IMR-90 (cell line): ENCODE data around the gene ARAP3. TPM values are rescaled to one million over a fixed set of nuclear protein-coding genes. Genes with fewer than 3 reads are reported as not detected.

Experiments used
- ATAC-seq: fragments of 200-7000 bp; cut with Tn5 transposase; 2 replicates; pipeline ENCODE4 v1.9.1; 2020; ENCODE audit warnings: low read depth, mild to moderate bottlenecking, moderate library complexity
- BruUV-seq: library from RNA; stranded (reverse); fragments of 400-500 nt; replicated peaks from 2 replicates; lab custom pipeline; 2021; lab: Mats Ljungman, UMichigan
- CTCF ChIA-PET: fragments of 300-600 bp; formaldehyde crosslinking; extraction: SDS; loops from one replicate; lab custom pipeline; 2021; ENCODE audit warnings: antibody characterized with exemption; lab: Yijun Ruan, JAX
- POLR2A ChIA-PET: fragments of 300-600 bp; sonication (Branson Sonifier 250); formaldehyde crosslinking; loops from one replicate; lab custom pipeline; 2022; ENCODE audit warnings: antibody characterized with exemption; ENCODE audit not compliant: unreplicated experiment; lab: Charles Lee
- DNase-seq: peaks from one replicate; pipeline ENCODE4 v3.0.0; 2013
- H2AFZ ChIP-seq: replicated peaks from 2 replicates; pipeline ENCODE3; 2013; ENCODE audit warnings: low read length, mild to moderate bottlenecking; ENCODE audit not compliant: poor library complexity
- H2AK5ac ChIP-seq: 2 replicates; pipeline ENCODE4 v1.6.1; 2013; ENCODE audit warnings: low read depth, low read length, inconsistent platforms
- H2AK9ac ChIP-seq: replicated peaks from 2 replicates; pipeline ENCODE3; 2013; ENCODE audit warnings: mild to moderate bottlenecking, low read depth, low read length, moderate library complexity; ENCODE audit not compliant: poor library complexity
- H2BK120ac ChIP-seq: 2 replicates; pipeline ENCODE4 v1.6.1; 2013; ENCODE audit warnings: low read depth, low read length, inconsistent platforms
- H2BK15ac ChIP-seq: 3 replicates; pipeline ENCODE4 v1.6.1; 2013; ENCODE audit warnings: low read depth, low read length, inconsistent platforms
- H2BK20ac ChIP-seq: 2 replicates; pipeline ENCODE4 v1.6.1; 2013; ENCODE audit warnings: low read depth, mild to moderate bottlenecking, inconsistent platforms, low read length, moderate library complexity
- H2BK5ac ChIP-seq: 2 replicates; pipeline ENCODE4 v1.6.1; 2013; ENCODE audit warnings: mild to moderate bottlenecking, low read depth, low read length, inconsistent platforms; ENCODE audit not compliant: poor library complexity, severe bottlenecking
- H3K14ac ChIP-seq: replicated peaks from 2 replicates; pipeline ENCODE4 v1.6.1; 2013; ENCODE audit warnings: low read depth, low read length, inconsistent platforms
- H3K18ac ChIP-seq: 2 replicates; pipeline ENCODE4 v1.6.1; 2013; ENCODE audit warnings: low read depth, low read length, control low read depth
- H3K23ac ChIP-seq: 2 replicates; pipeline ENCODE4 v1.6.1; 2013; ENCODE audit warnings: low read depth, low read length, inconsistent platforms
- H3K27ac ChIP-seq: 2 replicates; pipeline ENCODE4 v1.5.1; 2013; ENCODE audit warnings: mild to moderate bottlenecking, control low read depth, low read length; ENCODE audit not compliant: insufficient read depth
- H3K27me3 ChIP-seq: 2 replicates; pipeline ENCODE4 v1.6.1; 2013; ENCODE audit warnings: low read length; ENCODE audit not compliant: control insufficient read depth, insufficient read depth
- H3K36me3 ChIP-seq: 2 replicates; pipeline ENCODE4 v1.6.1; 2013; ENCODE audit warnings: low read length, mixed read lengths; ENCODE audit not compliant: control insufficient read depth, insufficient read depth
- H3K4ac ChIP-seq: 2 replicates; pipeline ENCODE4 v1.6.1; 2013; ENCODE audit warnings: low read depth, low read length, inconsistent platforms
- H3K4me1 ChIP-seq: 2 replicates; pipeline ENCODE4 v1.6.1; 2013; ENCODE audit warnings: low read length, mixed read lengths; ENCODE audit not compliant: control insufficient read depth, insufficient read depth
- H3K4me2 ChIP-seq: 2 replicates; pipeline ENCODE4 v1.6.1; 2013; ENCODE audit warnings: low read depth, mild to moderate bottlenecking, control low read depth, low read length, moderate library complexity
- H3K4me3 ChIP-seq: 2 replicates; pipeline ENCODE4 v1.5.1; 2013; ENCODE audit warnings: low read depth, mild to moderate bottlenecking, control low read depth, low read length, moderate library complexity; ENCODE audit not compliant: insufficient read depth
- H3K56ac ChIP-seq: 2 replicates; pipeline ENCODE4 v1.6.1; 2013; ENCODE audit warnings: low read length, inconsistent platforms; ENCODE audit not compliant: insufficient read depth; ENCODE audit errors: extremely low read depth
- H3K79me1 ChIP-seq, 2 experiments: 2 replicates each; pipeline ENCODE4 v1.6.1; 2013; ENCODE audit warnings: low read length in 2 of 2, inconsistent platforms in 1 of 2, low read depth in 1 of 2
- H3K9ac ChIP-seq: 2 replicates; pipeline ENCODE4 v1.6.1; 2013; ENCODE audit warnings: low read depth, low read length, control low read depth
- H3K9me1 ChIP-seq: 2 replicates; pipeline ENCODE4 v1.6.1; 2013; ENCODE audit warnings: low read length, inconsistent platforms; ENCODE audit not compliant: insufficient read depth
- H3K9me3 ChIP-seq: 2 replicates; pipeline ENCODE4 v1.6.1; 2013; ENCODE audit warnings: low read length; ENCODE audit not compliant: control insufficient read depth, insufficient read depth
- H4K20me1 ChIP-seq: 2 replicates; pipeline ENCODE4 v1.6.1; 2013; ENCODE audit warnings: low read length, inconsistent platforms; ENCODE audit not compliant: insufficient read depth
- H4K5ac ChIP-seq: 2 replicates; pipeline ENCODE4 v1.6.1; 2013; ENCODE audit warnings: mild to moderate bottlenecking, low read depth, low read length, control low read depth
- H4K8ac ChIP-seq, 2 experiments: 2 replicates each; pipeline ENCODE4 v1.6.1; 2013; ENCODE audit warnings: low read depth in 2 of 2, low read length in 2 of 2, control low read depth in 1 of 2, inconsistent platforms in 1 of 2
- H4K91ac ChIP-seq: 2 replicates; pipeline ENCODE4 v1.6.1; 2013; ENCODE audit warnings: low read depth, low read length, inconsistent platforms; ENCODE audit not compliant: insufficient read depth
- BHLHE40 ChIP-seq: fragments of 150-350 bp; IDR thresholded peaks from 2 replicates; pipeline ENCODE4 v1.6.1; 2016; ENCODE audit warnings: mild to moderate bottlenecking, low read depth, low read length
- CHD1 ChIP-seq: IDR thresholded peaks from 2 replicates; pipeline ENCODE4 v1.6.1; 2012; ENCODE audit warnings: low read depth, low read length, improper control_type of control experiment
- CTCF ChIP-seq: conservative IDR thresholded peaks from 2 replicates; pipeline ENCODE4 v1.5.1; 2012; ENCODE audit warnings: mild to moderate bottlenecking, low read depth, low read length, improper control_type of control experiment
- ELK1 ChIP-seq: fragments of 150-350 bp; IDR thresholded peaks from 2 replicates; pipeline ENCODE4 v1.6.1; 2016; ENCODE audit warnings: low read depth, mild to moderate bottlenecking, low read length, moderate library complexity, borderline replicate concordance
- FOS ChIP-seq: fragments of 150-350 bp; IDR thresholded peaks from 2 replicates; pipeline ENCODE4 v1.6.1; 2016; ENCODE audit warnings: low read depth, low read length
- MAFK ChIP-seq: IDR thresholded peaks from 2 replicates; pipeline ENCODE4 v1.6.1; 2012; ENCODE audit warnings: low read depth, low read length, improper control_type of control experiment
- MAZ ChIP-seq: IDR thresholded peaks from 2 replicates; pipeline ENCODE4 v1.6.1; 2012; ENCODE audit warnings: low read depth, mild to moderate bottlenecking, low read length, improper control_type of control experiment, moderate library complexity, borderline replicate concordance
- MXI1 ChIP-seq: IDR thresholded peaks from 2 replicates; pipeline ENCODE4 v1.6.1; 2012; ENCODE audit warnings: low read depth, mild to moderate bottlenecking, low read length, moderate library complexity, borderline replicate concordance
- NFE2L2 ChIP-seq: fragments of 150-350 bp; IDR thresholded peaks from 2 replicates; pipeline ENCODE4 v1.6.1; 2016; ENCODE audit warnings: low read depth, mild to moderate bottlenecking, low read length
- RAD21 ChIP-seq: IDR thresholded peaks from 2 replicates; pipeline ENCODE4 v1.6.1; 2012; ENCODE audit warnings: low read length, improper control_type of control experiment
- RCOR1 ChIP-seq: IDR thresholded peaks from 2 replicates; pipeline ENCODE4 v1.6.1; 2012; ENCODE audit warnings: mild to moderate bottlenecking, low read length, improper control_type of control experiment; ENCODE audit not compliant: insufficient replicate concordance
- RFX5 ChIP-seq: IDR thresholded peaks from 2 replicates; pipeline ENCODE4 v1.8.0; 2012; ENCODE audit warnings: low read depth, mild to moderate bottlenecking, low read length, moderate library complexity
- SMC3 ChIP-seq: fragments of 150-350 bp; IDR thresholded peaks from 2 replicates; pipeline ENCODE4 v1.6.1; 2016; ENCODE audit warnings: low read depth, mild to moderate bottlenecking, antibody characterized with exemption, low read length, moderate library complexity
- WGBS, 2 experiments: methylation state at CpG; one replicate each; pipeline versions ENCODE4 v1.1.5 to v1.1.7; 2013; ENCODE audit warnings: missing lambda C conversion rate in 2 of 2; ENCODE audit not compliant: insufficient read length in 1 of 2; ENCODE audit errors: extremely low coverage in 2 of 2; 5-methylcytosine and 5-hydroxymethylcytosine counted together
- dilution Hi-C: fragments of 300-500 bp; cut with HindIII; formaldehyde crosslinking; loops from one replicate; pipeline ENCODE4 v1.14.3; 2018; ENCODE audit warnings: low sequenced_read_pairs; ENCODE audit not compliant: unreplicated experiment
- in situ Hi-C: fragments of 300-500 bp; cut with MboI; formaldehyde crosslinking; loops from 3 replicates; pipeline ENCODE4 v1.14.3; 2019; ENCODE audit warnings: low sequenced_read_pairs, inconsistent platforms, mixed read lengths
- intact Hi-C: fragments of 100-400 bp; cut with micrococcal nuclease; formaldehyde crosslinking; loops from 2 replicates; pipeline ENCODE4 v1.10.0; 2022
- polyA plus RNA-seq, 3 experiments: library from polyadenylated mRNA; depleted of rRNA; stranded (reverse); fragments of >200 nt; gene quantifications; 2 replicates each; pipeline ENCODE4 v1.2.3, GENCODE V29; 2012; ENCODE audit warnings: low replicate concordance in 1 of 3
- total RNA-seq: library from RNA; depleted of rRNA; stranded (reverse); fragments of >200 nt; gene quantifications from 2 replicates; pipeline ENCODE4 v1.2.3, GENCODE V29; 2012

ARAP3 gene
- total and polyA plus RNA-seq, 2 of the 4 experiments (the other 2 are of a cell fraction) = 2.2 to 6.9 TPM

- TF ChIP-seq MXI1 (no peak), CHD1 (no peak)
These were observed 24.0 kb downstream of the ARAP3 start (continued) for GRCh38 chr5:141657937-141658545.

- H2AK9ac ChIP-seq = no peak overlapping the region
- H4K5ac ChIP-seq = peak overlapping the region; percentile 38; the same call in 1 of the 2 replicates
- ChIA-PET CTCF (interaction anchor here (0.6 kb wide), 1 partner anchor 18 kb away, joined by 4 read pairs; no protein-coding TSS in a partner anchor), POLR2A (no interaction called here)
- H3K36me3 ChIP-seq = peaks cover 20% of the 10 kb centered on the region
- H2BK5ac ChIP-seq = peak overlapping the region; percentile 87
- H2BK120ac ChIP-seq = peak overlapping the region; percentile 66; the same call in 1 of the 2 replicates
- DNase-seq (no peak), ATAC-seq (no peak)
- H3K79me1 ChIP-seq = peaks cover 0 to 5% of the 10 kb centered on the region in 2 experiments; a peak in 1 of 4 replicates
- no TSS peak for BruUV-seq
- peaks cover 13% of the 10 kb centered on the region for H3K4me1 ChIP-seq
- no peaks in the 10 kb centered on the region for H3K27me3 ChIP-seq
- H3K14ac ChIP-seq = peak overlapping the region; percentile 22
- H2AFZ ChIP-seq = no peak overlapping the region
- dilution Hi-C loops = no loop called here
- no peaks in the 10 kb centered on the region for H3K9me3 ChIP-seq
- in situ Hi-C loops = no loop called here
- H3K4me2 ChIP-seq = no peak overlapping the region
- no peak overlapping the region for H3K4me3 ChIP-seq
- WGBS, 2 experiments = 100% methylated on average over 1 of the region's 1 CpG; no CpG with 5 or more reads in 1 of the 2 experiments
- H3K9me1 ChIP-seq = peaks cover 3% of the 10 kb centered on the region; the same call in 1 of the 2 replicates
- no peak overlapping the region for H4K91ac ChIP-seq
- H4K8ac ChIP-seq = 0 out of 4 replicates have a peak overlapping the region, but pooled peaks of 1 of the 2 experiments have one; percentile 34
- H4K20me1 ChIP-seq = no peaks in the 10 kb centered on the region
- intact Hi-C loops = no loop called here
- no peak overlapping the region for H3K23ac ChIP-seq
- peak overlapping the region; percentile 40; the same call in 1 of the 2 replicates for H3K4ac ChIP-seq
- peak overlapping the region; percentile 79; the same call in 1 of the 3 replicates for H2BK15ac ChIP-seq
- no peak overlapping the region for H3K9ac ChIP-seq
- H3K56ac ChIP-seq = no peak overlapping the region; the same call in 1 of the 2 replicates
- peak overlapping the region; percentile 53; the same call in 1 of the 2 replicates for H3K18ac ChIP-seq
- peak overlapping the region; percentile 58; the same call in 1 of the 2 replicates for H2AK5ac ChIP-seq
- peak overlapping the region; percentile 50 for H2BK20ac ChIP-seq
- no peak overlapping the region for H3K27ac ChIP-seq
- TF ChIP-seq ELK1 = no peak
- no peak for TF ChIP-seq CTCF
- TF ChIP-seq RCOR1 = no peak
- TF ChIP-seq NFE2L2 = no peak
- TF ChIP-seq MXI1 = no peak
- no peak for TF ChIP-seq FOS
- no peak for TF ChIP-seq CHD1
- no peak for TF ChIP-seq RFX5
- TF ChIP-seq MAFK = no peak
- no peak for TF ChIP-seq BHLHE40
- TF ChIP-seq RAD21 = no peak
- no peak for TF ChIP-seq MAZ
- no peak for TF ChIP-seq SMC3
These were observed 24.6 kb downstream of the ARAP3 start for GRCh38 chr5:141657404-141657803.
